Airway epithelial cell (primary cell): ENCODE measurements around the gene ALAS1. TPM values are rescaled to one million over a fixed set of nuclear protein-coding genes. Genes with fewer than 3 reads are reported as not detected.

Experiments
- total RNA-seq: library from RNA; depleted of rRNA; stranded (reverse); fragments of >200 nt; gene quantifications from 2 replicates; pipeline ENCODE4 v1.2.3, GENCODE V29; 2015

The ALAS1 gene
- 33.1 and 49.4 TPM in 2 replicates for total RNA-seq

GRCh38 chr3:52197842-52198625 lies at the start of gene ALAS1:
ALAS1 (plus strand) TSS chr3:52198160; CDS start chr3:52199242, 1,082 bp downstream.

DNA sequence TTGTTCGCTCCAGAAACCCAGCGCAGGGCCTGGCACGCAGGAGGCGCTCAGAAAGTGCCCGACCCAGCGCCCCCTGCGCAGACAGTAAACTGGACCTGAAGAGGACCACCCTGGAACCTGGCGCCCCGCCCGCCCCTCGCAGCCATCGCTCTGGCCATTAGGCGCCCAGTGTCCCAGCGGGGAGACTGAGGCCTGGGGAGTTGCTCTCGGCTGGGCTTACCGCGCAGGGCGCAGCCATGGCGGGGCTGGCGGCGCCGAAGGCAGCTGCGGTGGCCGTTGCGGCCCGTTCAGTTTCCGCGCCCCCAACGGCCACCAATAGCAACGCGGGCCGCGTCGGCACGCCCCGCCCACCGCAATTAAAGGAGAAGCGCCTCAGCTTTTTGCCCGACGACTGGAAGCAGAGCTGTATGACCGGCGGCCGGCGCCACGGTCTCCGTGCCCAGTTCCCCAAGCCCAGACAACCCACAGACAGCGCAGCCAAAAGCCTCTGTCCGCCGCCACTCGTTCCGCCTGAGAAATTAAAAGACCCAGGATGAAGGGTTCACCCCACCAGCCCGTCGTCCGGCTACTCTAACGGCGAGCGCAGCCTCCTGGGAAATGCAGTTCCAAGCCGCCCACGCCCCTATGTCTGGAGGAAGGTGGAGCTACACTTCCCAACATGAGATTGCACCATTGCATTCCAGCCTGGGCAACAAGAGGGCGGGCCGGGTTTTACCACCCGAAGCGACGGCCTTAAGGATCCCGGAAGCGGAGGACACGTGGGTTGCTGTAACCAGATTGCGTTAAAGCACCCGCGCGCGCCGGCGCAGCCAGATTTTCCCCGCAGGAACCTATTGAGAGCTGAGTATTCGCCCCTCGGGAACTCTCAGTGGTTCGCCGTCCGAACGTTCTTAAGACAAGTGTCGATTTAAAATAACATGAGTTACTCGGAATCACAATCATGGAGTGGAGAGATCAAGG lies 43.5 kb upstream of the ALAS1 start, which contains the start of gene POC1A:
TSS of gene POC1A (minus strand) at position 289 of the 960 bp plus-strand sequence. CDS start at position 238, 51 bp downstream.

DNA sequence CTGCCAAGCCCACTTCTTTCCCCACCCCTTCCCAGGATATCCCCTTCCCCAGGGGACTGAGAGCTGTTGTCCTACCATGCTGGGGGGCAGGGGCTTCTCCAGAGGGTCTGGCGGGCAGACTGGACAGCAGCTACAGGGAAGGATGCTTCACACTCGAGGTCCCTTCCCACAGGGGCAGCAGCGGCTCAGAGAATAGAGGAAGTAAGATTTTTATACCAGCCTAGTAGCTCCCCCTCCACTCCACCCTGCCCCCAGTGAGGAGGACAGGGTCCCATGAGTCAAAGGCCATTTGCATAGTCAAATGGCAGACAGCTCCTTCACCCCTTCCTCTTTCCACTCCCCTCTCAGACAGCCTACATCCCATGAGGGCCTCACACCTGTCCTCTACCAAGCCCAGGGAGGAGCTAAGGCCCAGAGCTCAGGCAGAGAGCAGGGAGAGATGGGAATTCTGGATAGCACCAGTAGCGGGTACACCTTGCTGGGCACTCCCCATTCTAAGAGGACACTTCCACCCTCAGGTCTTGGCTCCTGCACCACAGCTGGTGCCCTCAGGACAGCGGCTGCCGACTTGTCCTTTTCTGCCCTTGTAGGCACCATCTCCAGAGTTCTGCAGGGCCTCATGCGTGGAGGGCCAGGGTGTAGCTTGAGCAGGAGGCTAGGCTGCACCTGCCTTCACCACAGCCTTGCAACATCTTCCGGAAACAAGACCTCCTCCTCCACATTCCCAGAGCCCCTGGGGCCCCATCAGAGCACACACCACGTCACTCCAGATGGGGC lies 27.7 kb downstream of the ALAS1 start, which contains the start of gene TLR9:
TSS of gene TLR9 (minus strand) at position 194 of the 777 bp plus-strand sequence. CDS start at position 78, 116 bp downstream.

GRCh38 chr3:52238761-52239701 lies 41.1 kb downstream of the ALAS1 start, which contains the start of gene TWF2:
TWF2 (minus strand) TSS chr3:52239158; CDS start chr3:52239016, 142 bp downstream.

GRCh38 chr3:52245322-52246263 lies 47.6 kb downstream of the ALAS1 start, which contains the start of gene PPM1M:
PPM1M (plus strand) TSS chr3:52245759; CDS start chr3:52245825, 66 bp downstream.

Other genes with a start within 250 kb of the ALAS1 start
- gene GPR62, start 242.8 kb upstream of the ALAS1 start, total RNA-seq, result 0.23 TPM in 1 of 2 replicates, not detected in the other
- 52.3 and 62.6 TPM in 2 replicates for gene PCBP4, start 230.7 kb upstream of the ALAS1 start, total RNA-seq
- gene ABHD14B, start 224.1 kb upstream of the ALAS1 start, total RNA-seq, result 31.7 and 41.3 TPM in 2 replicates
- gene ABHD14A, start 223.1 kb upstream of the ALAS1 start, total RNA-seq, result 10.4 and 12.2 TPM in 2 replicates
- gene ACY1, start 214.6 kb upstream of the ALAS1 start, total RNA-seq, result 109 and 115 TPM in 2 replicates
- gene RPL29, start 202.3 kb upstream of the ALAS1 start, total RNA-seq, result 2,241 and 2,349 TPM in 2 replicates
- gene DUSP7, start 141.6 kb upstream of the ALAS1 start, total RNA-seq, result 66.7 and 107 TPM in 2 replicates
- 10.4 and 10.6 TPM in 2 replicates for gene POC1A, start 43.7 kb upstream of the ALAS1 start, total RNA-seq
- 0.07 TPM in 1 of 2 replicates, not detected in the other for gene TLR9, start 27.5 kb downstream of the ALAS1 start, total RNA-seq
- 84.2 and 93.4 TPM in 2 replicates for gene TWF2, start 41.0 kb downstream of the ALAS1 start, total RNA-seq
- 0.65 and 0.99 TPM in 2 replicates for gene PPM1M, start 47.6 kb downstream of the ALAS1 start, total RNA-seq
- 35.5 and 50.1 TPM in 2 replicates for gene WDR82, start 80.5 kb downstream of the ALAS1 start, total RNA-seq
- 5.4 and 7.2 TPM in 2 replicates for gene GLYCTK, start 89.7 kb downstream of the ALAS1 start, total RNA-seq
- 0.42 and 0.46 TPM in 2 replicates for gene DNAH1, start 118.2 kb downstream of the ALAS1 start, total RNA-seq
- 56.1 and 77.5 TPM in 2 replicates for gene BAP1, start 211.8 kb downstream of the ALAS1 start, total RNA-seq
- gene PHF7, start 212.5 kb downstream of the ALAS1 start, total RNA-seq, result 4.1 and 5.5 TPM in 2 replicates
- 0.21 and 0.79 TPM in 2 replicates for gene SEMA3G, start 246.9 kb downstream of the ALAS1 start, total RNA-seq